SU-DHL-6 (cell line): ENCODE results near the gene PNPLA2.

ENCODE experiments used
- CTCF ChIP-seq: fragments of 200-600 bp; sonication (generic); IDR thresholded peaks from one replicate; pipeline ENCODE4 v1.5.1; 2017; ENCODE audit warnings: antibody characterized with exemption, mild to moderate bottlenecking, low read length, moderate library complexity; ENCODE audit not compliant: insufficient read depth, poor library complexity, severe bottlenecking
- EZH2phosphoT487 ChIP-seq: fragments of 200-600 bp; sonication (generic), shearing (Covaris generic); conservative IDR thresholded peaks from 2 replicates; pipeline ENCODE4 v1.6.1; 2018; ENCODE audit warnings: mild to moderate bottlenecking, antibody characterized with exemption, low read length, moderate library complexity, mixed read lengths

DNA sequence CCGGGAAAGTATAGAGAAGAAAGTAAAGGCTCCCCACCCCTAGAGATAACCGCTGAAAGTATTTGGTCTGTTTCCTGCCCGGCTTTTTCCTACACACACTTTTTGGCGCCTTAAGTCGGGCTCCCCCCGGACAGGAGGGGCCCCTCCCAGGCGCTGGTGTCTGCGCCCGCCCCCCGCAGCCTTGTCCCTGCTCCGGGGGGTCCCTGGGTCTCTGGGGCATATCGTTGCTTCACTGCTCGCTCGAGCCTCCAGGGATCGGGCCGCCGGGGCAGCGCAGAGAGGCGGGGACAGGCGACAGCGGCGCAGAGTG, 8.1 kb downstream of the PNPLA2 start:
- no peak for TF ChIP-seq CTCF
- TF ChIP-seq EZH2phosphoT487, result peak; percentile 94; the same call in 1 of the 2 replicates
